Hepatocyte (in vitro differentiated cells): Measurements from ENCODE around the gene UBE2G1. TPM values are rescaled to one million over a fixed set of nuclear protein-coding genes. Genes with fewer than 3 reads are reported as not detected.

Experiments used
- DNase-seq: peaks from one replicate; pipeline ENCODE4 v3.0.0-alpha.2; 2016; ENCODE audit warnings: low spot score
- H2AFZ ChIP-seq: fragments of 200-600 bp; sonication (generic); 2 replicates; pipeline ENCODE4 v1.6.0; 2016; ENCODE audit warnings: antibody characterized with exemption, mild to moderate bottlenecking
- H3K27ac ChIP-seq: fragments of 200-600 bp; sonication (generic); 2 replicates; pipeline ENCODE4 v1.5.1; 2016; ENCODE audit warnings: mild to moderate bottlenecking
- H3K27me3 ChIP-seq: fragments of 200-600 bp; sonication (generic); 2 replicates; pipeline ENCODE4 v1.6.1; 2016
- H3K36me3 ChIP-seq: fragments of 200-600 bp; sonication (generic); replicated peaks from 2 replicates; pipeline ENCODE4 v1.5.1; 2016; ENCODE audit warnings: low read depth; ENCODE audit not compliant: insufficient read depth
- H3K4me1 ChIP-seq: fragments of 200-600 bp; sonication (generic); 2 replicates; pipeline ENCODE4 v1.5.1; 2016; ENCODE audit warnings: mild to moderate bottlenecking, moderate library complexity; ENCODE audit not compliant: insufficient read depth
- H3K4me2 ChIP-seq: fragments of 200-600 bp; sonication (generic); 2 replicates; pipeline ENCODE4 v1.6.0; 2016
- H3K4me3 ChIP-seq: fragments of 200-600 bp; sonication (generic); 2 replicates; pipeline ENCODE4 v1.5.1; 2016; ENCODE audit warnings: mild to moderate bottlenecking
- H3K79me2 ChIP-seq: fragments of 200-600 bp; sonication (generic); 2 replicates; pipeline ENCODE4 v1.6.0; 2017; ENCODE audit warnings: mild to moderate bottlenecking
- H3K9me2 ChIP-seq: fragments of 200-600 bp; sonication (generic); replicated peaks from 2 replicates; pipeline ENCODE4 v1.6.0; 2017; ENCODE audit warnings: mild to moderate bottlenecking; ENCODE audit not compliant: insufficient read depth
- H3K9me3 ChIP-seq: fragments of 200-600 bp; sonication (generic); 2 replicates; pipeline ENCODE4 v1.5.1; 2016; ENCODE audit warnings: low read depth, mild to moderate bottlenecking
- H4K20me1 ChIP-seq: fragments of 200-600 bp; sonication (generic); 2 replicates; pipeline ENCODE4 v1.6.0; 2016; ENCODE audit warnings: mild to moderate bottlenecking; ENCODE audit not compliant: insufficient read depth, poor library complexity, severe bottlenecking
- EZH2 ChIP-seq: fragments of 200-600 bp; sonication (generic); IDR thresholded peaks from 2 replicates; pipeline ENCODE4 v1.6.1; 2016; ENCODE audit warnings: antibody characterized with exemption, mild to moderate bottlenecking, borderline replicate concordance
- EZH2phosphoT487 ChIP-seq: fragments of 200-600 bp; sonication (generic); IDR thresholded peaks from one replicate; pipeline ENCODE4 v1.6.1; 2018; ENCODE audit warnings: antibody characterized with exemption, mild to moderate bottlenecking, low read depth, moderate library complexity; ENCODE audit not compliant: unreplicated experiment, severe bottlenecking
- WGBS: methylation state at CpG from one replicate; pipeline ENCODE4 v1.1.6; 2016; ENCODE audit warnings: low lambda C conversion rate; ENCODE audit errors: missing lambda C conversion rate; 5-methylcytosine and 5-hydroxymethylcytosine counted together
- polyA plus RNA-seq: library from polyadenylated mRNA; unstranded; fragments of >200 nt; fragmentation: Nextera tagmentation; extraction: Ambion mirVana; gene quantifications from 2 replicates; pipeline ENCODE4 v1.2.1, GENCODE V29; 2016
- total RNA-seq: library from RNA; depleted of rRNA; stranded (reverse); fragments of >200 nt; gene quantifications from 2 replicates; pipeline ENCODE4 v1.2.3, GENCODE V29; 2014
- TF ChIP-seq, protein P1 (sequence below): fragments of 200-600 bp; sonication (generic); IDR thresholded peaks from 2 replicates; pipeline ENCODE4 v1.5.1; 2016; ENCODE audit warnings: antibody characterized with exemption, mild to moderate bottlenecking; ENCODE audit not compliant: poor library complexity

The UBE2G1 gene
- total and polyA plus RNA-seq, 2 experiments from 2014 or later: 65.1 to 78.8 TPM

- H3K36me3 ChIP-seq: no peaks in the 10 kb centered on the region
- WGBS: 93% methylated on average over 7 of the region's 7 CpGs
- H2AFZ ChIP-seq: no peak overlapping the region
- no peak overlapping the region for H3K4me3 ChIP-seq
- no peak overlapping the region for H3K4me2 ChIP-seq
- no peak for TF ChIP-seq EZH2phosphoT487
- TF ChIP-seq EZH2: no peak
- TF ChIP-seq, protein P1, sequence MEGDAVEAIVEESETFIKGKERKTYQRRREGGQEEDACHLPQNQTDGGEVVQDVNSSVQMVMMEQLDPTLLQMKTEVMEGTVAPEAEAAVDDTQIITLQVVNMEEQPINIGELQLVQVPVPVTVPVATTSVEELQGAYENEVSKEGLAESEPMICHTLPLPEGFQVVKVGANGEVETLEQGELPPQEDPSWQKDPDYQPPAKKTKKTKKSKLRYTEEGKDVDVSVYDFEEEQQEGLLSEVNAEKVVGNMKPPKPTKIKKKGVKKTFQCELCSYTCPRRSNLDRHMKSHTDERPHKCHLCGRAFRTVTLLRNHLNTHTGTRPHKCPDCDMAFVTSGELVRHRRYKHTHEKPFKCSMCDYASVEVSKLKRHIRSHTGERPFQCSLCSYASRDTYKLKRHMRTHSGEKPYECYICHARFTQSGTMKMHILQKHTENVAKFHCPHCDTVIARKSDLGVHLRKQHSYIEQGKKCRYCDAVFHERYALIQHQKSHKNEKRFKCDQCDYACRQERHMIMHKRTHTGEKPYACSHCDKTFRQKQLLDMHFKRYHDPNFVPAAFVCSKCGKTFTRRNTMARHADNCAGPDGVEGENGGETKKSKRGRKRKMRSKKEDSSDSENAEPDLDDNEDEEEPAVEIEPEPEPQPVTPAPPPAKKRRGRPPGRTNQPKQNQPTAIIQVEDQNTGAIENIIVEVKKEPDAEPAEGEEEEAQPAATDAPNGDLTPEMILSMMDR: no peak
- DNase-seq: no peak
- H4K20me1 ChIP-seq: peaks cover 30% of the 10 kb centered on the region
- H3K27me3 ChIP-seq: no peaks in the 10 kb centered on the region
- peaks cover 12% of the 10 kb centered on the region for H3K4me1 ChIP-seq
- no peaks in the 10 kb centered on the region for H3K9me2 ChIP-seq
- no peak overlapping the region for H3K27ac ChIP-seq
- H3K9me3 ChIP-seq: no peaks in the 10 kb centered on the region
- H3K79me2 ChIP-seq: peaks cover 77% of the 10 kb centered on the region
These were observed 59.1 kb downstream of the UBE2G1 start for GRCh38 chr17:4307179-4307930.

DNA sequence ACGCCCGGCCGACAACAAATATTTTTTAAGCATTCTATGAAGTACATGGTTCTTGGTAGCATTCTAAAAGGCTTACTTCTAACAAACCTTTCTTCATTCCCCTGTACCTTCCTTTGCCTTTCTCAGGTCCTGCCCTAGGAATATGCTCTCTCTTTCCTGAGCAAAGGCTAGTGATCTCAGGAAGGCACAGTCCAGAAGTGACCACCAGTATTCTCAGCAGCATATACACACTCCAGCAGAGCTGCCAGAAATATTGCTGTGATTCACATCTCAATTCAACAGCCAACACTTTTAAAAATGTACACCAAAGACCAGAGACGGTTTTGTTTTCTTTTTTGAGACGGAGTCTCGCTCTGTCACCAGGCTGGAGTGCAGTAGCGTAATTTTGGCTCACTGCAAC lies 61.3 kb downstream of the UBE2G1 start:
- Histone ChIP-seq H3K4me3 (no peak overlapping the region), H3K4me2 (no peak overlapping the region), H4K20me1 (peaks cover 28% of the 10 kb centered on the region), H3K79me2 (peaks cover 77% of the 10 kb centered on the region), H3K36me3 (no peaks in the 10 kb centered on the region), H3K27me3 (no peaks in the 10 kb centered on the region), H3K9me3 (no peaks in the 10 kb centered on the region), H3K27ac (no peak overlapping the region), H2AFZ (no peak overlapping the region), H3K4me1 (peaks cover 6% of the 10 kb centered on the region), H3K9me2 (no peaks in the 10 kb centered on the region)
- DNase-seq: no peak
- WGBS: 96% methylated on average over 7 of the region's 7 CpGs
- TF ChIP-seq EZH2 (no peak), EZH2phosphoT487 (no peak)
- TF ChIP-seq, protein P1: no peak

GRCh38 chr17:4304417-4305027 lies 62.0 kb downstream of the UBE2G1 start:
- no peaks in the 10 kb centered on the region for H3K36me3 ChIP-seq
- TF ChIP-seq, protein P1: peak; percentile 70
- TF ChIP-seq EZH2: no peak
- H3K4me1 ChIP-seq: no peaks in the 10 kb centered on the region
- no peaks in the 10 kb centered on the region for H3K27me3 ChIP-seq
- H3K4me2 ChIP-seq: no peak overlapping the region
- H4K20me1 ChIP-seq: peaks cover 21% of the 10 kb centered on the region
- H3K9me3 ChIP-seq: no peaks in the 10 kb centered on the region
- H2AFZ ChIP-seq: no peak overlapping the region
- no peaks in the 10 kb centered on the region for H3K9me2 ChIP-seq
- H3K79me2 ChIP-seq: peaks cover 74% of the 10 kb centered on the region
- H3K4me3 ChIP-seq: no peak overlapping the region
- DNase-seq: peak; percentile 69
- no peak overlapping the region for H3K27ac ChIP-seq
- 52% methylated on average over 6 of the region's 6 CpGs for WGBS
